Activated gamma-delta T cell treated with Interleukin-2 at 50 U/mL for 16 hours (primary cell): ENCODE measurements around the gene PLTP.
A peak's percentile ranks its signal among the peaks of the same experiment; 100 is the strongest.

Source experiments
- DNase-seq: peaks from one replicate; pipeline ENCODE4 v3.0.0-alpha.2; 2020

Gene PLTP

DNA sequence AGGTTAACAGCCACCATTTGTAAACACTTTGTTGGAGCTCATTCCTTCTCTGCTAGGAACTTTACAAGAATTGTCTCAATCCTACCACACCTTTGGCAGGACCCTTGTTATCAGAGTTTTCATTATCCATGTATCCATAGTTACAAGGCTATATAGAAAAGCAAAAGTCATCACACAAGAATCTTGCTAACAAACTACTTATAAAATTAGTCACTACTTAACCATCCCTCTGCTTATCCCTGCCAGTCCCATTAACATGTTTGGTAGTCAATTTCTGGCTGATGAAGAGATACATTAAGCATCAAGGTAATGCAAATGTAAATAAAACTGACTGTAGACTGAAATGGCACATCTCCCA lies 44.2 kb downstream of the PLTP start:
- DNase-seq = no peak

DNA sequence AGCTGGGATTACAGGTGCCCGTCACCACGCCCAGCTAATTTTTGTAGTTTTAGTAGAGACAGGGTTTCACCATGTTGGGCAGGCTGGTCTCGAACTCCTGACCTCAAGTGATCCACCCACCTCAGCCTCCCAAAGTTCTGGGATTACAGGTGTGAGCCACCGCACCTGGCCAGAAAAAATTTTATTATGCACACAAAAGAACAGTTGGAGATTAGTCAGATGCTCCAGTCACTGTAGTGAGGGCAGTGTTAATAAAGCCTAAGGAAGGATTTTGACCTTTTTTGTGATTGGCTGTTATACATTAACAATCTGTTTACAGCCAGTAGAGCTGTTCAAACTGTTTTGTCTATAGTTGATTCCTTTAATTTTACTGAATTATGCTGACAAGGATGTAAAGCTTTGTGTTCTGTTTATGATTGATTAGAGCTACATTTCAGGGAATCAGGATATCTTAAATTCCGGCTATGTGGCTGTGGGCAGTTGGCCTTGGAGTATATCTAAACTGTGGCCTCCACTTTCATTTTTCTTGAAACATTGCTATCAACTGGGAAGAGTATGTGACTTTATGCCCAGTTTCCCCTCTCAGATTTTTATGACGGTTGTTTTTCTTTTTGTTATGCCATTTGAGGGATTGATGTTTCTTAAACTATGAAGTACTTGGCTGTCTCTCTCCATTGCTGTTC lies 44.7 kb downstream of the PLTP start:
- DNase-seq = no peak

DNA sequence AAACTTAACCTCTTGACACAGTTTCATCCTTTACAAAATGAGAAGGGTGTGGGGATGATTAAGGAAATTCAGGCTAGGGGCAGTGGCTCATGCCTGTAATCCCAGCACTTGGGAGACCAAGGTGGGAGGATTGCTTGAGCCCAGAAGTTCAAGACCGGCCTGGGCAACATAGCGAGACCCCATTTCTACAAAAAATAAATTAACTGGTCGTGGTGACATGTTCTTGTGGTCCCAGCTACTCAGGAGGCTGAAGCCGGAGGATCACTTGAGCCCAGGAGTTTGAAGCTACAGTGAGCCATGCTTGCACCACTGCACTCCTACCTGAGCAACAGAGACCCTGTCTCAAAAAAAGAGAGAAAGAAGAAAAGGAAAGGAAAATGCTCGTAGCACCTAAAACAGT lies 45.5 kb downstream of the PLTP start:
- DNase-seq = no peak

DNA sequence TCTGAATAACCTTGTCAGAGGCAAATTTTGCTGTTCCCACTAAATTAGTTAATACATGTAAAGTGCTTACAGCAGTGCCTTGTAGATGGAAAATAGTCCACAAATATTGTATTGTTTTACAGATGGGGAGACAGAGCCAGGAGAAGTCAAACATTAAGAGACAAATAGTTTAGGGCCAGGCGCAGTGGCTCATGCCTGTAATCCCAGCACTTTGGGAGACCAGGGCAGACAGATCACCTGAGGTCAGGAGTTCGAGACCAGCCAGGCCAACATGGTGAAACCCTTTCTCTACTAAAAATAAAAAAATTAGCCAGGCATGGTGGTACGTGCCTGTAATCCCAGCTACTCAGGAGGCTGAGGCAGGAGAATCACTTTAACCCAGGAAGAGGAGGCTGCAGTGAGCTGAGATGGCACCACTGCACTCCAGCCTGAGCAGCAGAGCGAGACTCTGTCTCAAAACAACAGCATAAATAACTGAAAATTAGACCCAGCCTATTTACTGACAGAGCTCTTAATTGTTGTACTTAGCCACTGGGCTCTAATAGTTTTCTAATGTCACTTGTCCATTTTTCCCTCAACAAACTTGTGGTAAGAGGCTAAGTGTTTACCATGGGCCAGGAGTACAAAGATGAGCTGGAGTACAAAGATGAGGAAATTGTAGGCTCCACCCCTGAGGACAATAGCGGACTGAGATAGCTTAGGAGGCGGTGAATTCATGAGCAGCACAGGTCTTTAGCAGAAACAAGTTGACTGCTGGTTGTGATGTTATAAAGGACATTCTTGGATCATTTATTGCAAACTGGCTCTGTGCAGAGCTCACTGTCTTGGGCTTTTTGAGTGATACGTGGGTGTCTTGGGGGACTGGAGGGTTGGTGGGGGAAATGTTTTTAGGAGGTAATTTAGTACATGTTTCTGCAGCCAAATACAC lies 48.1 kb downstream of the PLTP start:
- no peak for DNase-seq

DNA sequence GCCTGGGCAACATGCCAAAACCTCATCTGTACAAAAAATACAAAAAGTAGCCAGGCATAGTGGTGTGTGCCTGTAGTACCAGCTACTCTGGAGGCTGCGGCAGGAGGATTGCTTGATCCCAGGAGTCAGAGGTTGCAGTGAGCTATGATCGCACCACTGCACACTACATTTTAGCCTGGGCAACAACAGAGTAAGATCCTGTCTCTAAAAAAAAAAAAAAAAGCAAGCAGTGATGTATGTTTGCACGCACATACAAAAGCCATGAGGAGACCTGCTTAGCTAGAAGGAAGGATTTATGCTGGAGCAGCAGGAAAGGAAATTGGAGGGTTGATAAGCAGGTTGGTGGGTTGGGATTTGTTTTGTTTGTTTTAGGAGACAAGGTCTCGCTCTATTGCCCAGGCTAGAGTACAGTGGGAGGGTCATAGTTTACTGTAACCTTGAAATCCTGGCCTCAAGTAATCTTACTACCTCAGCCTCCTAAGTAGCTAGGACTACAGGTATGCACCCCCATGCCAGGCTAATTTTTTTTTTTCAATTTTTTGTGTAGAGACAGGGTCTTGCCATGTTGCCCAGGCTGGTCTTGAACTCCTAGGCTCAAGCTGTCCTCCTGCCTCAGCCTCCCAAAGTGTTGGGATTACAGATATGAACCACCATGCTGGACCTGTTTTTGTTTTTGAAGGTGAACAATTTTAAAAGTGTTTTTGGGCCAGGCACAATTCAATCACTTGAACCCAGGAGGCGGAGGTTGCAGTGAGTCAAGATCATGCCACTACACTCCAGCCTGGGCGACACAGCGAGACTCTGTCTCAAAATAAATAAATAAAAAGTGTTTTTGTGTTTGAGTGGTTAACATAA lies 50.5 kb downstream of the PLTP start:
- no peak for DNase-seq

DNA sequence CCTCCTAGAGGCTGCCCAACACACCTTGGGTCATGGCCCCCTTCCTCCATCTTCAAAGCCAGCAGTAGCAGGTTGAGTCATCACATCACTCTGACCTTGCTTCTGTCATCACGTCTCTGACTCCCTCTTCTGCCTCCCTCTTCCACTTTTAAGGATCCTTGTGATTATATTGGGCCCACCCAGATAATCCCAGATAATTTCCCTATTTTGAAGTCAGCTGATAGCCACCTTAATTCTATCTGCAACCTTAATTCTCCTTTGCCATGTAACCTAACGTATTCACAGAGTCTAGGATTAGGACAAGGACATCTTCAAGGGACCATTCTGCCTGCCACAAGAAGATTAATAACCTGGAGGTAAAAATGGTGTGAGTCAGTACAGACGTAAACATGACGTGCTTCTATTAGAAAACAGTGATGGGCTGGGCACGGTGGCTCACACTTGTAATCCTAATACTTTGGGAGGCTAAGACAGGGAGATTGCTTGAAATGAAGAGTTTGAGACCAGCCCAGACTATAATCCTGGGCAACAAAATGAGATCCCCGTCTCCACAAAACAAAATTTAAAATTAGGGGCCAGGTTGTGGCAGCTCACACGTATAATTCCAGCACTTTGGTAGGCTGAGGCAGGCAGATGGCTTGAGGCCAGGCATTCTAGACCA lies 51.3 kb downstream of the PLTP start:
- no peak for DNase-seq

DNA sequence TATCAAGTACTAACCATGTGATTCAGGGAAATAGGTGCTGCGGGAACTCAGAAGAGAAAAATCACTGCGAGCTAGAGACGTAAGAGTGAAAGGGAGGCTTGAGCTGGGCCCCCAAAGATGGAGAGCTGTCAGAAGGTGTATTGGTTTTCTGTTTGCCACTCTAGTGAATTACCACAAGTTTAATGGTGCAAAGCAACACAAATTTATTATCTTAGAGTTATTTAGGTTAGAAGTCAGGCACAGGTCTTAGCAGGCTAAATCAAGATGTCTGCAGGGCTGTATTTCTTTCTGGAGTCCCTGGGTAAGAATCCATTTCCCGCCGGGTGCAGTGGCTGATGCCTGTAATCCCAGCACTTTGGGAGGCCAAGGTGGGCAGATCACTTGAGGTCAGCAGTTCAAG lies 52.0 kb downstream of the PLTP start:
- DNase-seq = no peak

DNA sequence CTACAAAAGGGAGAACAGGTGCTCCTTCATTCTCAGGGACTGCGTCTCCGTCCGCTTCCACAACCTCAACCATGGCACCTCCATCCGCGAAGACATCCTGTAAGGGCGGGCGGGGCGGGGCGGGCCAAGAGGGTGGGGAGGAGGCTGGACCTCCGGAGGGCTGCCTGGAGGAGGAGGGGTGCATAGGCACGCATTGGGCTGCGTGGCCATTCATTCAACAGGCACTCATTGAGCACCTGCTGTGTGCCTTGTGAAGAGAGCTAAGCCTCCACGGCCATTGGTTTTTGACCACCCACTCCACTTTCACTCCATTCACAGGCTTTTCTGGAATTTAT lies 54.1 kb downstream of the PLTP start:
- DNase-seq = no peak

DNA sequence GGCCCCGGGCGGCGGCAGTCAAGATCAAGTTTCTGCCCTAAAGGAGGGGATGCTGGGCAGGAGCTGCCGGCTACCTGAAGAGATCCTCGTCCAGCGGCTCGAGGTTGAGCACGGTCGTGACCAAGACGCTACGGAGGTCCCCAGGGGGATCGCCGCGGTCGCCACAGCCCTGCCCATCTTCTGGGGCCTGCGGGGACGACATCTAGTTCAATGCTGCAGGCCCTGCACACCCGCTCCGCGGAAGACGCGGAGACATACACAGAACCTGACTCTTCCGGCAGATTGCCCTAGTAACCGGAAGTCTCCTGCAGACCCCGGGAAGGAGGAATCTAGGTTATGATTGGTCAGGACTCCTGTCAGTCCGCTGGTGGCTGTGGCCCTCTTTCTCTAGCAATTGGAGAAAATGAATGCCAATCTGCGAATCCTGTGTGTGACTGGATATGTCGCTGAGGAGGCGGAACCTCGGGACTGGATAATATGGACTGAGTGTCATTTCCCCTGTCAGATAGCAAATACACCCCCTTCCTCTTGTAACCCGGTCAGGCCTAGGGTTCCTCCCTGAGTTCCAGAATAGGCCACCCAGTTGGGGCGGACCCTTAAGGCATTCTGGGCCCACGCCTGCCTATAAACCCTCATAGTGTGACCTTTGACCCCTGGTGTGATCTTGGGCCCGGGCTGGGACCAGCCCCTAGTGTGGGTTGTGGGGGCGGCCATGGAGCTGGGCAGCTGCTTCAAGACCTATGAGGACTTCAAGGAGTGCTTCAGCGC lies 54.7 kb downstream of the PLTP start, which contains the start of the genes ACOT8 and ZSWIM3:
Gene ACOT8, minus strand, starts transcription at position 279 of the 768 bp plus-strand sequence. Its CDS starts 77 bp downstream, at position 202.
Gene ZSWIM3, plus strand, starts transcription at position 501 of the 768 bp plus-strand sequence. Its CDS starts 212 bp downstream, at position 713.
- peak; percentile 95 for DNase-seq

DNA sequence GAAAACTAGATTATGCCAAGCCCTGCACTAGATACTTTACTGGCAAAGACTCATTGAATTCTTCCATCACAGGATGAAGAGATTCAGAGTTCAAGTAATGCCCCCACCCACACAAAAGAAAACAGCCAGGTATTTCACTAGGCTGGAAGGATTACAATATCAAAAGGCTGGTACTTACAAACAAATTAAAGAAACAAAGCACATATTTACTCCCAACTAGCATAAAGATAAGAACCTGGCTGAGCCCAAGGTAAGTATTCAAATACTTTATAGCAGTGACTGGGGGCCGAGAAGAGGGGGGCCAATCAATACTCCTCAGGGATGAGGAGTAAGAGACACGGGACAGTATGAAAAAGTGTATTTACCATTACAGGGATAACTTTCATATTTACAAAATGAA lies 58.5 kb downstream of the PLTP start:
- no peak for DNase-seq

DNA sequence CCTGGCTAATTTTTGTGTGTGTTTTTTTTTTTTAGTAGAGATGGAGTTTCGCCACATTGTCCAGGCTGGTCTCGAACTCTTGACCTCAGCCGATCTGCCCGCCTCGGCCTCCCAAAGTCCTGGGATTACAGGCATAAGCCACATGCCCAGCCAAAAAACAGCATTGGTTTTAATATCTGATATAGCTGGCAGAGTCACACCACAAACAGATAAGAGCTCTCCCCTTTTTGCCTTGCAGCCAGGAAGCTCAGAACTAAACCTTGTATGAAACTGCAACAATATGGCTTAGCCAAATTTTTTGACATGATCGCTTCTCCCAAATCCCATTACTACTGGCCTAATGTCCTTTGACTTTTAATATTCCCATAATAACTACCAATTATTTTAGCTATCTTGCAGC lies 59.6 kb downstream of the PLTP start:
- DNase-seq = no peak

DNA sequence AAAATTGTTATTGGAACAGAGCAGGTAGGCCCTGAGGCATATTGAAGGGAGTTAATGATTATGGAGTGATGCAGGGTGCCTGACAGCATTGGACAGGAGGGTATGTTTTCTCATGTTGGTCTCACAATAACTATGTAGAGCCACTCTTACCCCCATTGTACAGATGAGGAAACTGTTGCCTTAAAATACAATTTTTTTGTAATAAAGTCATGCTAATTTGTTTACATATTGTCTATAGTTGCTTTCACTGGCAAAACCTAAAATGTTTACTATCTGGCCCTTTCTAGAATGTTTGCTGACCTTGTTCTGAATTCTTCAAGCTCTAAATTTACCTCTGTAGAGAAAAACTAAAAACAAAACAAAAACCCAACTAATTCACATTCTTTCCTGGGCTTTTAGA lies 60.5 kb downstream of the PLTP start:
- DNase-seq = no peak

DNA sequence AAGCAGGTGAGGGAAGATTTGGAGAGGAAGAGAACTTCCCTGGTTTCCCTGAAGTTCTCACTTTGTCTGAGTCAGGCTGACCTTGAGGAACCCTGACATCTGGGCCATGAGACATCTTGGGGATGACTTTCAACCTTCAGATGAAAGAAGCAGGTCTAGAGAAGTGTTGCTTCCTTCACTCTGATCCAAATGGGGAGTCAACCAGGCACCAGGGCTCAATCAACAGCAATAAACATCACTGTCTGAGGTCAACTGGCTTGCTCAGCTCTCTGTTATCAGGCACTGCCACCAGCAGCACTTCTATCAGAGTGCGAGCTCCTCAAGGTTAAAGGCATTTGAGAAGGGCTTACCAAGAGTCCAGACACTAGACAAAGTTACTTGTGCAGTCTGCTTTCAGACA lies 61.0 kb downstream of the PLTP start:
- no peak for DNase-seq

DNA sequence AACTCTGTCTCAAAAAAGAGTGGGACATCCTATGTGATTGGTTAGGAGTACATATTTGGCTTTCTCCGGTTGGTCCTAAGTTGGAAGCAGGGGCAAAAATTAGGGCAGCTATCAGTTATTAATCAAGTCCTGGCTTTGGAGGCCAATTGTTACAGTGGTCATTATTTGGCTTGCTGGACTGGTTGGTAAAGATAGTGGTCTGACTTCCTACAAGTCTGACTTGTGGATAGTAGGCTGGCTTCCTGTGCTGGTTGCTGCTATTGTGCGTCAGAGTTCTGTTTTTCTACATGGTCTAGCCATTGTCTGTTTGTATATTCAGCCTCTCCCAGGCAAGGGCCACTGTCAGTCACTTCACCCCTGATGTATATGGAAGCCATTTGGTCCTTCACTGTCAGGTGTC lies 61.7 kb downstream of the PLTP start:
- no peak for DNase-seq

DNA sequence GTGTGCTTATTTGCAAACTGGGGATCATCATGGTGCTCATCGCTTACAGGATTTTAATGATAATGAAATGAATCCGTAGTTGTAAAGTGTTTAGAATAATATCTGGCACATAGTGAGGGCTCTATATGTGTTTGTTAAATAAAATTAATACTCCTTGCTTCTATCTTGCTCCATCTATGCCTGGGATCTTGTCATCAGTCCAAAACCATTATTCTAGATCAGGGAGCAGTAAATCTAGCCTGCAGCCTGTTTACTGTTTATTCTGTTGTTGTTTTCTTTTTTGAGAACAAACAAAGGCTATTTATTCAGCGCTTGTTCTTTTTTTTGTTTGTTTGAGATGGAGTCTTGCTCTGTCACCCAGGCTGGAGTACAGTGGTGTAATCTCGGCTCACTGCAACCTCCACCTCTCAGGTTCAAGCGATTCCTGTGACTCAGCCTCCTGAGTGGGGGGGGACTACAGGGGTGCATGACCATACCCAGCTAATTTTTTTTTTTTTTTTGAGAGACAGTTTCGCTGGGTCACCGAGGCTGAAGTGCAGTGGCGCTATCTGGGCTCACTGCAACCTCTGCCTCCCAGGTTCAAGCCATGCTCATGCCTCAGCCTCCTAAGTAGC lies 62.9 kb downstream of the PLTP start:
- DNase-seq = no peak
